ENCODE results near the gene SOCS1. TPM values are rescaled to one million over a fixed set of nuclear protein-coding genes. Genes with fewer than 3 reads are reported as not detected.

Gene SOCS1
- total and polyA plus RNA-seq, 2 of the 8 experiments (the other 6 are each of a cell fraction or from before 2014, with no cell fraction given) = 21.0 to 48.9 TPM

DNA sequence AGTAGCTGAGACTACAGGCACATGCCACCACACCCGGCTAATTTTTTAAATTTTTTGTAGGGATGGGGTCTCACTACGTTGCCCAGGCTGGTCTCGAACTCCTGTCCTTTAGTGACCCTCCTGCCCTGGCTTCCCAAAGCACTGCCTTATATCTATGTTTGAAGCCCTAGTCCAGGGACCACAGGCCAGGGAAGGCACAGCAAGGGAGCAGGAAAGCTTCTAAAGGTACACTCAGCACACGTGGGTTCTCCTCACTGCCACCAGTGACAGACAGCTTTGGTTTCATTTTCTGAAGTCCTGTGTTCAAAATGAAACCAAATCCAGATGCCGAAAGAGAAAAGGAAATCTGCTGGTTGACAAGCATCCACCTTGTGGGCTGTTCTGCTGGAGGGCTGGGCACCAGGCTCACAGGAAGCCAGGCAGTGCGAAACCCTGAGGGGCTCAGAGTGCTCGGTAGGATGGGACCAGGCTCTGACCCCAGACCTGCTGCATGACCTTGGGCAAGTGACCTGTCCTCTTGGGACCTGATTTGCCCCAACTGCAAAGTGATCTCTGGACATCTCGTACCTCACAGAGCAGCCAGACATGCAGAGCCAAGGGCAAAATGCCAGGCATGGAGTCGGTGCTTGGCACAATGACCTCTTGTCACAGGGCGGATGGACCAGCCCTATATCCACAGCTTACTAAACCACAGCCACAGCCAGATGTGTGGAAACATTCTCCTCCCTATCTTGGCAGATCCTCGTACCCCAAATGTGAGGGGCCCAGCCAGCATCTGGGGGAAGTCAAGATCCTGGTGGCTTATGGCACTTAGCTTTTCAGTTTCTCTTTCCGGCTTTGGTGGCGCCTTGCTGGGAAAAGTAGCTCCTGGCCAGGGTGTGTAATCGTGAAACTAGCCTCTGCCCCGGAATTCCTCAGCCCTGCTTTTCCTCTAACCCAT, 2.8 kb upstream of the SOCS1 start:
- no peak overlapping the region for H4K91ac ChIP-seq (replicated peaks; ENCODE audit: insufficient read length, low read length)
- no peak overlapping the region for H3K14ac ChIP-seq (ENCODE audit: insufficient read length)
- no peak overlapping the region for H3K56ac ChIP-seq (replicated peaks; ENCODE audit: insufficient read length, low read depth, low read length)
- CTCF ChIA-PET (ENCODE audit: partially characterized antibody) = interaction anchor here (0.7 to 6.8 kb wide), 17 partner anchors 11 to 1612 kb away, joined by 3 to 79 read pairs (median 4); partner anchors contain the start of genes PRM3 and TNP2
- 87% methylated on average over 15 of the region's 15 CpGs; no CpG with 5 or more reads in 1 of the 2 experiments for WGBS, 2 experiments (ENCODE audit: extremely low coverage in 1 of 2, insufficient coverage in 1 of 2, insufficient read length in 1 of 2, insufficient replicate concordance in 2 of 2, low coverage in 1 of 2, low lambda C conversion rate in 2 of 2, missing lambda C conversion rate in 1 of 2)
- no peak overlapping the region for H3K4me2 ChIP-seq (ENCODE audit: insufficient read depth in 1 of 2, low read depth in 2 of 2, low read length in 2 of 2)
- no peak for FAIRE-seq
- H3K79me1 ChIP-seq (ENCODE audit: low read depth, low read length) = no peaks in the 10 kb centered on the region
- peaks cover 13% of the 10 kb centered on the region for H3K23me2 ChIP-seq (ENCODE audit: low read depth, low read length)
- no peak overlapping the region for H3K9ac ChIP-seq (replicated peaks in 1 of 4; ENCODE audit: extremely low read depth in 1 of 4, low read depth in 3 of 4, low read length in 3 of 4)
- H3K79me2 ChIP-seq (ENCODE audit: control insufficient read depth in 1 of 2, insufficient read depth in 2 of 2, low read length in 2 of 2) = peaks cover 0 to 17% of the 10 kb centered on the region in 2 experiments; a peak in 2 of 4 replicates
- H4K20me1 ChIP-seq (replicated peaks in 1 of 2; ENCODE audit: control insufficient read depth in 1 of 2, insufficient read depth in 2 of 2, low read length in 2 of 2) = peaks cover 4 to 12% of the 10 kb centered on the region in 2 experiments
- peak overlapping the region; percentile 23; the same call in 1 of the 2 replicates for H2BK20ac ChIP-seq (ENCODE audit: low read length)
- H3K4me3 ChIP-seq (ENCODE audit: extremely low read depth in 1 of 4, insufficient read depth in 2 of 4, low read depth in 3 of 4, low read length in 4 of 4) = no peak overlapping the region
- peaks cover 0 to 3% (median 1%) of the 10 kb centered on the region in 4 experiments; a peak in 3 of 8 replicates for H3K36me3 ChIP-seq (ENCODE audit: control insufficient read depth in 2 of 4, insufficient read depth in 4 of 4, low read length in 3 of 4)
- H2BK5ac ChIP-seq (ENCODE audit: low read depth, low read length) = peak overlapping the region; percentile 79
- no peak overlapping the region for H3K23ac ChIP-seq (ENCODE audit: insufficient read length)
- H2BK120ac ChIP-seq (replicated peaks; ENCODE audit: low read depth, low read length) = no peak overlapping the region
- H3K9me3 ChIP-seq (ENCODE audit: insufficient read depth in 2 of 2, low read depth in 1 of 2, low read length in 1 of 2) = no peaks in the 10 kb centered on the region
- H4K8ac ChIP-seq (ENCODE audit: extremely low read depth, insufficient read depth, low read length) = no peak overlapping the region
- no peak overlapping the region for H3K27ac ChIP-seq (ENCODE audit: low read depth, low read length)
- no peak overlapping the region for H4K5ac ChIP-seq (ENCODE audit: insufficient read length, low read depth, low read length)
- H3K27me3 ChIP-seq (replicated peaks in 1 of 4; ENCODE audit: control insufficient read depth in 3 of 4, extremely low read depth in 1 of 4, insufficient read depth in 3 of 4, low read length in 3 of 4) = no peaks in the 10 kb centered on the region; a peak in 2 of 7 replicates
- H3K4me1 ChIP-seq (replicated peaks in 1 of 4; ENCODE audit: control insufficient read depth in 3 of 4, insufficient read depth in 4 of 4, low read length in 3 of 4) = peaks cover 0 to 17% (median 6%) of the 10 kb centered on the region in 4 experiments; a peak in 5 of 7 replicates
- peak overlapping the region; percentile 56; the same call in 1 of the 2 replicates for H2AK5ac ChIP-seq (ENCODE audit: low read depth, low read length)
- peak overlapping the region; percentile 77; the same call in 1 of the 2 replicates for H2BK12ac ChIP-seq (ENCODE audit: low read depth, low read length)
- H2BK15ac ChIP-seq (ENCODE audit: low read length) = 0 out of 2 replicates have a peak overlapping the region, but pooled peaks have one; percentile 25
- H3K4ac ChIP-seq (replicated peaks; ENCODE audit: insufficient read length, low read depth, low read length) = no peak overlapping the region
- DNase-seq (ENCODE audit: low read depth in 1 of 2, low spot score in 2 of 2) = no peak
- POLR2A ChIA-PET (ENCODE audit: partially characterized antibody) = interaction anchor here (1.4 to 4.1 kb wide), 4 partner anchors 14 to 100 kb away, joined by 3 to 27 read pairs (median 8); partner anchors contain the start of gene PRM3
- H3K18ac ChIP-seq (ENCODE audit: extremely low read depth, low read length) = peak overlapping the region; percentile 29; the same call in 1 of the 2 replicates
- H2AFZ ChIP-seq (ENCODE audit: low read length) = no peak overlapping the region
- no peak for TF ChIP-seq PHF8 (conservative IDR thresholded peaks at IDR 0.05; ENCODE audit: low read depth, low read length)
- TF ChIP-seq NANOG (IDR thresholded peaks at IDR 0.05; ENCODE audit: insufficient read depth, low read depth, low read length, poor library complexity, severe bottlenecking) = no peak
- TF ChIP-seq EZH2 (IDR thresholded peaks at IDR 0.05; ENCODE audit: low read depth, low read length, severe bottlenecking) = no peak
- TF ChIP-seq SRF (IDR thresholded peaks at IDR 0.05; ENCODE audit: low read depth, low read length) = no peak
- TF ChIP-seq POU5F1 (IDR thresholded peaks at IDR 0.05; ENCODE audit: low read depth, low read length) = no peak
- no peak for TF ChIP-seq TBP (IDR thresholded peaks at IDR 0.05; ENCODE audit: low read depth, low read length)
- TF ChIP-seq, protein P1, sequence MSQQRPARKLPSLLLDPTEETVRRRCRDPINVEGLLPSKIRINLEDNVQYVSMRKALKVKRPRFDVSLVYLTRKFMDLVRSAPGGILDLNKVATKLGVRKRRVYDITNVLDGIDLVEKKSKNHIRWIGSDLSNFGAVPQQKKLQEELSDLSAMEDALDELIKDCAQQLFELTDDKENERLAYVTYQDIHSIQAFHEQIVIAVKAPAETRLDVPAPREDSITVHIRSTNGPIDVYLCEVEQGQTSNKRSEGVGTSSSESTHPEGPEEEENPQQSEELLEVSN (IDR thresholded peaks at IDR 0.05) = no peak

All from H1 (cell line).